GM12874 (cell line): ENCODE measurements around the gene CGNL1.

ENCODE experiments used
- TF ChIP-seq, protein P1 (sequence below): IDR thresholded peaks from 2 replicates; pipeline ENCODE4 v1.5.1; 2011; ENCODE audit warnings: low read depth, mild to moderate bottlenecking, control low read depth, low read length, moderate library complexity; ENCODE audit not compliant: insufficient read depth

CGNL1 gene

DNA sequence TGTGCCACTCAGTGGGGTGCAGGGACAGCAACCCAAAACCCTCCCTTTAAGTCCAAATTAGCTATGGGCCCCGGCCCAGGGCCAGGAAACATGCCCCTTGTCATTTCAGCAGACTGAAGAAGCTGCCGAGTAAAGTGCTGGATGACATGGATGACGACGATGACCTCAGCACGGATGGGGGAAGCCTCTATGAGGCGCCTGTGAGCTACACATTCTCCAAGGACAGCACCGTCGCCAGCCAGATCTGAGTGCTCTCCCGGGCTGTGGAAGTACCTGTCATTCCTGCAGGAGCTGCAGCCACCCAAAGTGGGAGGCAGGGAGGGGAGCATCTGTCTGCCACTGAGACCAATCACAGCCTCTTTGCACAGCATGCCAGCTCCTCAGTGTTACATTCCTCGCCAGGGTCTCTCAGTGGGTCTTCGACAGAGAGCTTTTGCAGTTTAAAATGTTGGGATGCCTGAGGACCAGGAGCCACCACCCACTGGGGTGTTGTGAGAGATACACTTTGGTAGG is 171.0 kb downstream of the CGNL1 start:
- TF ChIP-seq, protein P1, sequence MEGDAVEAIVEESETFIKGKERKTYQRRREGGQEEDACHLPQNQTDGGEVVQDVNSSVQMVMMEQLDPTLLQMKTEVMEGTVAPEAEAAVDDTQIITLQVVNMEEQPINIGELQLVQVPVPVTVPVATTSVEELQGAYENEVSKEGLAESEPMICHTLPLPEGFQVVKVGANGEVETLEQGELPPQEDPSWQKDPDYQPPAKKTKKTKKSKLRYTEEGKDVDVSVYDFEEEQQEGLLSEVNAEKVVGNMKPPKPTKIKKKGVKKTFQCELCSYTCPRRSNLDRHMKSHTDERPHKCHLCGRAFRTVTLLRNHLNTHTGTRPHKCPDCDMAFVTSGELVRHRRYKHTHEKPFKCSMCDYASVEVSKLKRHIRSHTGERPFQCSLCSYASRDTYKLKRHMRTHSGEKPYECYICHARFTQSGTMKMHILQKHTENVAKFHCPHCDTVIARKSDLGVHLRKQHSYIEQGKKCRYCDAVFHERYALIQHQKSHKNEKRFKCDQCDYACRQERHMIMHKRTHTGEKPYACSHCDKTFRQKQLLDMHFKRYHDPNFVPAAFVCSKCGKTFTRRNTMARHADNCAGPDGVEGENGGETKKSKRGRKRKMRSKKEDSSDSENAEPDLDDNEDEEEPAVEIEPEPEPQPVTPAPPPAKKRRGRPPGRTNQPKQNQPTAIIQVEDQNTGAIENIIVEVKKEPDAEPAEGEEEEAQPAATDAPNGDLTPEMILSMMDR: no peak

DNA sequence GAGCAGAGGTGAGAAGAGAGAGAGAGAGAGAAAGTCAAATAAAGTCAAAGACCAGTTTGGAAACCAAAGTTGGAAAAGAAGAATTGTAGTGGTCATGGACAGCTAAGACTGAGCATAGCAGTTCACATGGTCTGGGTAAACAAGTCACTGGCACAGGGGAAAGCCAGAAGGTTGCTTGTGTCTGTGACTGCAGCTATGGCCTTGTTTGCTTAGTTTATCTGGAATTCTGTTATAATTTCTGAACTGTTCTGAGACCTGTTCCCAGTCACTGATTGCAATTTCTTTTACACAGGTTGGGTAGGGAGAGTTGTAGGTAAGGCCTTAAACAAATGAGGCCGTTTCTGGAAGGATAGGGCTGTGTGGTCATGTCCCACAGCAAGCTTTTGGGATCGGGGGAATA is 172.0 kb downstream of the CGNL1 start:
- TF ChIP-seq, protein P1: no peak

DNA sequence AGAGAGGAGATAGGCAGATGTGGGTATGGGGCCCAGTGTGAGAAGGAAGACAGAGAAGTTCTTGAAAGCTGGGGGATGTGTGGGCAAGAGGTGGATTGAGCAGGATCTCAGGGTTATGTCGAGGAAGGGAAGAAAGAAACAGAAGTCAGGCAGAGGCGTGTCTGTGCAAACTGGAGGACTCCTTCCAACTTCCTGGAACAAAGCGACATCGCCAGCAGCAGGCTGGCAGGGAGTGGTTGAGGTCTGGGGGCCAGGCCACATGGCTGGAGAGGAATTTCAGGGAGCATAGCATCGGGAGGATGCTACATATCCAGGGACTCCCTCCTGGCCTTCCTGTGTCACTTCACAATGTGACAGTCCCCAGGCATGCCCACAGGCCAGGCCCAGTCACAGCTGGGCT is 172.5 kb downstream of the CGNL1 start:
- TF ChIP-seq, protein P1: no peak

DNA sequence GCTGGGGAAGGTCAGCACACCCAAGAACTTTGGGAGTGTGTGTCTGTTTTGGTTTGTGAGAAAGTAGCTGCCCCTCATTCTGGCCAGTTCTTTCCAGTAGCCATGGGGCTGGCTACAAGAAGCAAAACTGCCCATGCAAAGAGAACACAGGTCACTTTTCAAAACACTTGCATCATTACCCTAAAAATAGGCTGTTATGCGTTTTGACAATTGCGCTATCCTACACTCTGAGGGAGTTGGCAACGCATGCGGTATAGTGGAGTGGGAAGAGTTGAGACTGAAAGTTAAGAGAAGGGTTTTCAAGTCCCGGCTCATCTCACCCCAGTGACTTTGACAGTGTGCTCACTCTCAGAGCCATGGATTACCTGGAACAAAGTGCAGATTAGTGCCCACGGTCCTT is 173.6 kb downstream of the CGNL1 start:
- TF ChIP-seq, protein P1: no peak

DNA sequence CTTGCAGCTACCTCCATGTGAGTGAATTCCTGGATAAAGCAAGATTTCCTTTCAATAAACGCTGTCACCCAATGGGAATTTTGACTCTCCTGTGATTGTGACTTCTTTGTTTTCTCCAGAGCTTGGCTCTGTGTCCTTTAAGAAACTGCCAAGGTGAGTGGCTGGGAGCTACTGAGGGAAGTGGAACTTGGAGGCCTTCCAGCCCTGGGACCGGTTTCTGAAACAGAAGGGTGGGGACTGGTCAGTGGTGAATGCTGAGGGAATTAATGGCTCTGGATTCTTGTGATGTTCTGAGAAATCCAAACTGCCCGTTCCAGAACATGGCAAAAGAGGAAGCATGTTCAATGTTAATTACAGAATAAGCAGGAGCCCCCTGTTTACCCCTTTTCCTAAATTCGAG is 174.3 kb downstream of the CGNL1 start:
- TF ChIP-seq, protein P1: no peak

DNA sequence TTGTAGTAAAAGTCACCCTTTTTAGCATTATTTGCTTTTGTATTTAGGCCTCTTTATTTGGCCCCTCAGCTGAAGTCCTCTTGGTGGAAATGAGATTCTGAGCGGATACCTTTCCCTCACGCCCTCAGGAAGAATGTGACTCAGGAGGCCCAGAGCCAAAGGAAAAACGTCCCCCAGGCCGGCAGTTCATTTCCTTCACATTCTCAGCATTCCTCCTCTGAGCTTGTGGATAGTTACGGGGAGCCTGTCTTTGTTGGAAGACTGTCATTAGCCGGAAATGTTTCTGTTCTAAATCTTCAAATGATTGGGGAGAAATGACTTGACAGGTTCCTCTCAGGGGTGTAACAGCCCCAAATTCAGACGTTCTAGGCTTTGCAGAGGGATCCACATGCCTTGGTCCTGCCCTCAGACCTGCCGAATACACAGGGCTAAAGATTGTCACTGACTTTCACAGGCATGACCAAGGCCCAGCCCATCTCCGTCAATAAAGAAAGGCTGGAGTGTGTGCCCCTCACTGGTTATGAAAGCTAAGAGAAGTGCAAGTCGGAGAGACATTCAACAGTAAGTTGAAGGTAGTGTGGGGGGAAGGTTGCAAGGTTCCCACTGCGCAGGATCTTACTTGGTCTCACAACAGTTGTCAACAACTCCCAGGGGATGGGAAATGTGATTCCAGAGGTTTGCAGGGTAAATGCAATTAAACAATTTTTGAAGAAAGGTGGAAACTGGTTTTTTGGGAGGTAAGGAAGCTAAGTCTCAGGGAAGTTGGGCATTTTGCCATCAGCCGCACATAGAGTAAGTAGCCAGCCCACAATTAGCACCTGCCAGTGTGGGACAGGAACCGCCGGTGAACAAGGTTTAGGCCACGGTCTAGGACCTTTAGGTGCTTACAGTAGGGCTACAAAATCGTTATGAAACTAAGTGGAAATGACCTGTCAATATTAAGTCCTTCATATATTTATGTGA is 175.7 kb downstream of the CGNL1 start:
- TF ChIP-seq, protein P1: no peak

DNA sequence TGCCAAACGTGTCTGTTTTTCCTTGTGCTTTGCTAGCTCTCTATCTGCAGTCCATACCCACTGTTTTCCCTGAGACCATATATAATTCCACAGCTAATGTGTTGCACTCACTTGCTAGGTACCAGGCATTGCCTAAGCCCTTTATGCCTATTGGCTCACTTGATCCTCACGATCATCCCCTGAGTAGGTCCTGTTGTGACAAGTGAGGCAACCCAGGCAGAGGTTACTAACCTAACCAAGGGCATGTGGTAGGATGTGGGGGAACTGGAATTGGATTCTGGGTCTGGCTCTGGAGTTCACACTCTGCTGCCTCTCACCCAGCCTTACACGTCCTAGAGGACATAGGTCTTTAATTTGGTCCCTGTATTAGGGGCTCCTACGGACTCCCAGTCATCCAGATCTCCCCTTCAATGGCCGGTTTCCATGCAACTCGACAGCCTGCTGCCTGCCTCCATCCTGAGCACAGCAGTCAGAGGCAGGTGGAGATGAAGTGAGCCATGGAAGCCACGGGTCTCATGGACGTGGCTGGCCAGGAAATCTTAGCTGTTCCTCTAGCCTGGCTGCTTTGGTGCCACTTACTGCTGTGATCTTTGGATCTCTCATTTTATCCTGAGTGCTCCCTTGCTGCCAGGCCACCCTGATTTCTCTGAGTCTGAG is 176.5 kb downstream of the CGNL1 start:
- TF ChIP-seq, protein P1: no peak
